ENCODE data around the gene SLC45A2. TPM values are rescaled to one million over a fixed set of nuclear protein-coding genes. Genes with fewer than 3 reads are reported as not detected.
"Not testable (repeated sequence)": the region's sequence is repeated elsewhere in the genome, so short reads cannot be mapped to it uniquely, and the experiment has no call there.

Gene SLC45A2
- total RNA-seq, 1 experiment from 2014 or later = not detected

- in situ Hi-C loops (cut with HindIII; ENCODE audit: low pct_unique_long_range_greater_than_20kb, low sequenced_read_pairs) = no loop called here
- DNase-seq (ENCODE audit: low read depth) = no peak
These were observed 6.2 kb downstream of the SLC45A2 start for GRCh38 chr5:33978306-33978705.

- in situ Hi-C loops (cut with HindIII; ENCODE audit: low pct_unique_long_range_greater_than_20kb, low sequenced_read_pairs) = no loop called here
- no peak for DNase-seq (ENCODE audit: low read depth)
These were observed 8.2 kb downstream of the SLC45A2 start for GRCh38 chr5:33976307-33976706.

- no peak for DNase-seq (ENCODE audit: low read depth)
- in situ Hi-C loops (cut with HindIII; ENCODE audit: low pct_unique_long_range_greater_than_20kb, low sequenced_read_pairs) = no loop called here
These were observed 8.6 kb downstream of the SLC45A2 start for GRCh38 chr5:33975852-33976251.

GRCh38 chr5:33973271-33973670 lies 11.2 kb downstream of the SLC45A2 start:
- DNase-seq (ENCODE audit: low read depth) = no peak
- in situ Hi-C loops (cut with HindIII; ENCODE audit: low pct_unique_long_range_greater_than_20kb, low sequenced_read_pairs) = no loop called here

- DNase-seq (ENCODE audit: low read depth) = no peak
- in situ Hi-C loops (cut with HindIII; ENCODE audit: low pct_unique_long_range_greater_than_20kb, low sequenced_read_pairs) = no loop called here
These were observed 14.7 kb downstream of the SLC45A2 start for GRCh38 chr5:33969572-33970452.

GRCh38 chr5:33968211-33969005 lies 16.1 kb downstream of the SLC45A2 start:
- no peak for DNase-seq (ENCODE audit: low read depth)
- in situ Hi-C loops (cut with HindIII; ENCODE audit: low pct_unique_long_range_greater_than_20kb, low sequenced_read_pairs) = no loop called here

- in situ Hi-C loops (cut with HindIII; ENCODE audit: low pct_unique_long_range_greater_than_20kb, low sequenced_read_pairs) = no loop called here
- DNase-seq (ENCODE audit: low read depth) = no peak
These were observed 17.7 kb downstream of the SLC45A2 start for GRCh38 chr5:33966805-33967204.

GRCh38 chr5:33964132-33964700 lies 20.3 kb downstream of the SLC45A2 start:
- no peak for DNase-seq (ENCODE audit: low read depth)
- in situ Hi-C loops (cut with HindIII; ENCODE audit: low pct_unique_long_range_greater_than_20kb, low sequenced_read_pairs) = no loop called here

- in situ Hi-C loops (cut with HindIII; ENCODE audit: low pct_unique_long_range_greater_than_20kb, low sequenced_read_pairs) = no loop called here
- no peak for DNase-seq (ENCODE audit: low read depth)
These were observed 26.3 kb downstream of the SLC45A2 start for GRCh38 chr5:33958176-33958575.

GRCh38 chr5:33957577-33958150 lies 26.8 kb downstream of the SLC45A2 start:
- in situ Hi-C loops (cut with HindIII; ENCODE audit: low pct_unique_long_range_greater_than_20kb, low sequenced_read_pairs) = no loop called here
- no peak for DNase-seq (ENCODE audit: low read depth)

GRCh38 chr5:33952175-33952574 lies 32.3 kb downstream of the SLC45A2 start:
- DNase-seq (ENCODE audit: low read depth); in situ Hi-C loops (cut with HindIII; ENCODE audit: low pct_unique_long_range_greater_than_20kb, low sequenced_read_pairs): not testable (repeated sequence)

- in situ Hi-C loops (cut with HindIII; ENCODE audit: low pct_unique_long_range_greater_than_20kb, low sequenced_read_pairs) = no loop called here
- no peak for DNase-seq (ENCODE audit: low read depth)
These were observed 39.9 kb downstream of the SLC45A2 start for GRCh38 chr5:33944543-33945132.

- in situ Hi-C loops (cut with HindIII; ENCODE audit: low pct_unique_long_range_greater_than_20kb, low sequenced_read_pairs) = no loop called here
- DNase-seq (ENCODE audit: low read depth) = no peak
These were observed 43.4 kb downstream of the SLC45A2 start for GRCh38 chr5:33941090-33941489.

GRCh38 chr5:33939556-33940262 lies 44.8 kb downstream of the SLC45A2 start:
- no peak for DNase-seq (ENCODE audit: low read depth)
- in situ Hi-C loops (cut with HindIII; ENCODE audit: low pct_unique_long_range_greater_than_20kb, low sequenced_read_pairs) = no loop called here

- in situ Hi-C loops (cut with HindIII; ENCODE audit: low pct_unique_long_range_greater_than_20kb, low sequenced_read_pairs) = no loop called here
- no peak for DNase-seq (ENCODE audit: low read depth)
These were observed 45.6 kb downstream of the SLC45A2 start for GRCh38 chr5:33938881-33939280.

- DNase-seq (ENCODE audit: low read depth) = no peak
- in situ Hi-C loops (cut with HindIII; ENCODE audit: low pct_unique_long_range_greater_than_20kb, low sequenced_read_pairs) = no loop called here
These were observed 46.0 kb downstream of the SLC45A2 start for GRCh38 chr5:33938507-33938796.

- in situ Hi-C loops (cut with HindIII; ENCODE audit: low pct_unique_long_range_greater_than_20kb, low sequenced_read_pairs) = no loop called here
- no peak for DNase-seq (ENCODE audit: low read depth)
These were observed 46.6 kb downstream of the SLC45A2 start for GRCh38 chr5:33937707-33938506.

Measured in Caki2 (cell line).